ENCODE results near the gene GYS1.

GRCh38 chr19:48920949-48921348, 72.2 kb downstream of the GYS1 start:
- TF ChIP-seq CTCF (conservative IDR thresholded peaks at IDR 0.05; ENCODE audit: low read length) (no peak), EZH2phosphoT487 (IDR thresholded peaks at IDR 0.05; ENCODE audit: borderline replicate concordance) (no peak)

All from Loucy (cell line).